Mesendoderm (in vitro differentiated cells): ENCODE data around the gene FBXO5.
"Not testable (repeated sequence)": the region's sequence is repeated elsewhere in the genome, so short reads cannot be mapped to it uniquely, and the experiment has no call there.

Experiments
- DNase-seq: peaks from one replicate; pipeline ENCODE4 v3.0.0; 2013
- H2AK5ac ChIP-seq: 2 replicates; pipeline ENCODE4 v1.6.1; 2013; ENCODE audit warnings: low read length, inconsistent platforms
- H2BK120ac ChIP-seq: 2 replicates; pipeline ENCODE4 v1.6.1; 2013; ENCODE audit warnings: low read depth, mild to moderate bottlenecking, low read length, moderate library complexity, mixed read lengths
- H2BK15ac ChIP-seq: replicated peaks from 2 replicates; pipeline ENCODE4 v1.6.1; 2013; ENCODE audit warnings: low read depth, mild to moderate bottlenecking, moderate library complexity
- H2BK5ac ChIP-seq: 2 replicates; pipeline ENCODE4 v1.6.1; 2013; ENCODE audit warnings: low read length, inconsistent platforms
- H3K18ac ChIP-seq: 2 replicates; pipeline ENCODE4 v1.6.1; 2013; ENCODE audit warnings: mild to moderate bottlenecking, low read length, mixed read lengths
- H3K23ac ChIP-seq: one replicate; pipeline ENCODE4 v1.6.1; 2013; ENCODE audit warnings: low read length
- H3K27ac ChIP-seq: 2 replicates; pipeline ENCODE4 v1.5.1; 2013; ENCODE audit warnings: low read depth, mild to moderate bottlenecking, inconsistent platforms, low read length, moderate library complexity
- H3K27me3 ChIP-seq: 2 replicates; pipeline ENCODE4 v1.6.1; 2013; ENCODE audit warnings: low read length, control low read depth, mild to moderate bottlenecking, inconsistent platforms; ENCODE audit not compliant: insufficient read depth, poor library complexity
- H3K36me3 ChIP-seq: 2 replicates; pipeline ENCODE4 v1.6.1; 2013; ENCODE audit warnings: low read length, inconsistent platforms; ENCODE audit not compliant: control insufficient read depth, insufficient read depth
- H3K4ac ChIP-seq: one replicate; pipeline ENCODE4 v1.6.1; 2013; ENCODE audit warnings: low read depth, mild to moderate bottlenecking, low read length, moderate library complexity
- H3K4me1 ChIP-seq: 2 replicates; pipeline ENCODE4 v1.6.1; 2013; ENCODE audit warnings: low read depth, low read length, inconsistent platforms; ENCODE audit not compliant: control insufficient read depth
- H3K4me2 ChIP-seq: 2 replicates; pipeline ENCODE4 v1.6.1; 2013; ENCODE audit warnings: low read length
- H3K4me3 ChIP-seq: 2 replicates; pipeline ENCODE4 v1.5.1; 2013; ENCODE audit warnings: mild to moderate bottlenecking, low read length
- H3K56ac ChIP-seq: one replicate; pipeline ENCODE4 v1.6.1; 2013; ENCODE audit warnings: low read length
- H3K79me1 ChIP-seq: 2 replicates; pipeline ENCODE4 v1.6.1; 2013; ENCODE audit warnings: low read length, inconsistent platforms
- H3K79me2 ChIP-seq: 2 replicates; pipeline ENCODE4 v1.6.1; 2013; ENCODE audit warnings: mild to moderate bottlenecking, low read length; ENCODE audit not compliant: control insufficient read depth, insufficient read depth
- H3K9ac ChIP-seq: 2 replicates; pipeline ENCODE4 v1.6.1; 2013; ENCODE audit warnings: low read length, inconsistent platforms
- H4K5ac ChIP-seq: one replicate; pipeline ENCODE4 v1.6.1; 2013; ENCODE audit warnings: low read length
- H4K8ac ChIP-seq: one replicate; pipeline ENCODE4 v1.6.1; 2013; ENCODE audit warnings: low read depth, mild to moderate bottlenecking, control low read depth, low read length, moderate library complexity
- WGBS: extraction: QIAGEN DNeasy Blood & Tissue Kit; methylation state at CpG from one replicate; pipeline ENCODE4 v1.1.7; 2013; ENCODE audit warnings: low lambda C conversion rate, missing lambda C conversion rate; ENCODE audit not compliant: insufficient coverage; ENCODE audit errors: extremely low coverage; 5-methylcytosine and 5-hydroxymethylcytosine counted together

The FBXO5 gene

DNA sequence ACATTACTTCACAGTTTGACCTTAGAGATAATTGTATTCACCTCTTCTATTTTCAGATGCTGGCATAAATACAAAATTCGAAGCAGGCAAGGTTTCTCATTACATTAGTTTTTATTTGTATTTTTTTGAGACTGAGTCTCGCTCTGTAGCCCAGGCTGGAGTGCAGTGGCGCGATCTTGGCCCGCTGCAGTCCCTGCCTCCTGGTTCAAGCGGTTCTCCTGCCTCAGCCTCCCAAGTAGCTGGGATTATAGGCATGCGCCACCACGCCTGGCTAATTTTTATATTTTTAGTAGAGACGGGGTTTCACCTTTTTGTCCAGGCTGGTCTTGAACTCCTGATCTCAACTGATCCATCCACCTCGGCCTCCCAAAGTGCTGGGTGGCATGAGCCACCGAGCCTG is 2.5 kb upstream of the FBXO5 start:
- H3K79me1 ChIP-seq, H3K4me3 ChIP-seq, H3K4me1 ChIP-seq, DNase-seq, H4K8ac ChIP-seq, H2BK15ac ChIP-seq, H2AK5ac ChIP-seq, H3K27me3 ChIP-seq, H2BK120ac ChIP-seq, H3K23ac ChIP-seq, H3K18ac ChIP-seq, H3K36me3 ChIP-seq, H4K5ac ChIP-seq, H3K27ac ChIP-seq, H2BK5ac ChIP-seq, H3K4ac ChIP-seq: not testable (repeated sequence)
- Histone ChIP-seq H3K9ac (peak overlapping the region; percentile 100), H3K79me2 (peaks cover 54% of the 10 kb centered on the region), H3K4me2 (peak overlapping the region; percentile 7), H3K56ac (peak overlapping the region; percentile 98)
- no CpG with 5 or more reads among the region's 11 CpGs for WGBS

DNA sequence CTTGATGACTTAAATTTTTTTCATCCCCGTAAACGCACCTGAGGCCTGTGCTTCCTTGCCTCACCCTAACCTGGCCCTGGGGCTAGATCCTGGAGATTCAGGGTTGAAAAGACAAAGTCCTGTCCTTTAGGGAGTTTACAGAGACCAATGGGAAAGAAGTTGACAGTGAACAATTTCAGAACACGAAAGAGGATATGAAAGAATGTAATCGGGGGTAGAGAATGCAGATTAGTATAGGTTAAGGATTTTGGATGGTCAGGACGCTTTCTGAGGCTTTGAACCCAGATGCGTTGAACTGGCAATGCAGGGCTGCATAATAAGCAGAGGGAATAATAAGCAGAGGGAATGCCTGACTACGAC is 1.7 kb upstream of the FBXO5 start:
- Histone ChIP-seq H3K79me1 (peaks cover 2% of the 10 kb centered on the region), H4K8ac (no peak overlapping the region), H3K27ac (peak overlapping the region; percentile 38), H3K4ac (no peak overlapping the region), H2BK120ac (peak overlapping the region; percentile 88), H3K4me1 (no peaks in the 10 kb centered on the region), H2AK5ac (no peak overlapping the region), H3K4me2 (peak overlapping the region; percentile 61), H3K36me3 (no peaks in the 10 kb centered on the region), H2BK5ac (no peak overlapping the region), H4K5ac (no peak overlapping the region), H3K9ac (peak overlapping the region; percentile 100), H3K18ac (peak overlapping the region; percentile 92), H3K27me3 (no peaks in the 10 kb centered on the region), H2BK15ac (no peak overlapping the region), H3K4me3 (peak overlapping the region; percentile 54), H3K56ac (peak overlapping the region; percentile 98), H3K23ac (no peak overlapping the region), H3K79me2 (peaks cover 58% of the 10 kb centered on the region)
- peak; percentile 45 for DNase-seq
- no CpG with 5 or more reads among the region's 7 CpGs for WGBS

GRCh38 chr6:152983637-152984512 is 1.0 kb upstream of the FBXO5 start:
- peaks cover 64% of the 10 kb centered on the region for H3K79me2 ChIP-seq
- no peak overlapping the region for H2AK5ac ChIP-seq
- peak overlapping the region; percentile 95 for H3K27ac ChIP-seq
- peak overlapping the region; percentile 98 for H3K56ac ChIP-seq
- no peaks in the 10 kb centered on the region for H3K36me3 ChIP-seq
- WGBS, result no CpG with 5 or more reads among the region's 38 CpGs
- H3K79me1 ChIP-seq, result peaks cover 2% of the 10 kb centered on the region
- peak overlapping the region; percentile 90 for H3K4me2 ChIP-seq
- peak overlapping the region; percentile 92 for H3K18ac ChIP-seq
- H3K27me3 ChIP-seq, result no peaks in the 10 kb centered on the region
- peak overlapping the region; percentile 85 for H2BK5ac ChIP-seq
- H2BK120ac ChIP-seq, result no peak overlapping the region
- H3K4ac ChIP-seq, result peak overlapping the region; percentile 98
- H3K4me3 ChIP-seq, result peak overlapping the region; percentile 96
- no peak overlapping the region for H4K8ac ChIP-seq
- H4K5ac ChIP-seq, result no peak overlapping the region
- peak overlapping the region; percentile 100 for H3K9ac ChIP-seq
- no peak overlapping the region for H2BK15ac ChIP-seq
- peaks cover 2% of the 10 kb centered on the region for H3K4me1 ChIP-seq
- peak; percentile 98 for DNase-seq
- H3K23ac ChIP-seq, result no peak overlapping the region

GRCh38 chr6:152981989-152982903 is 595 bp downstream of the FBXO5 start:
- Histone ChIP-seq H3K4ac (peak overlapping the region; percentile 95), H4K8ac (no peak overlapping the region), H3K27me3 (no peaks in the 10 kb centered on the region), H3K27ac (peak overlapping the region; percentile 82), H4K5ac (no peak overlapping the region), H3K4me1 (peaks cover 2% of the 10 kb centered on the region), H3K18ac (peak overlapping the region; percentile 72), H2BK15ac (peak overlapping the region; percentile 46), H3K79me1 (peaks cover 2% of the 10 kb centered on the region), H3K56ac (peak overlapping the region; percentile 96), H3K4me3 (peak overlapping the region; percentile 65), H2AK5ac (no peak overlapping the region), H3K79me2 (peaks cover 80% of the 10 kb centered on the region), H3K23ac (peak overlapping the region; percentile 15), H2BK5ac (peak overlapping the region; percentile 57), H2BK120ac (peak overlapping the region; percentile 75), H3K36me3 (no peaks in the 10 kb centered on the region), H3K4me2 (peak overlapping the region; percentile 29), H3K9ac (peak overlapping the region; percentile 94)
- peak; percentile 16 for DNase-seq
- WGBS, result no CpG with 5 or more reads among the region's 71 CpGs

GRCh38 chr6:152981219-152981618 is 1.6 kb downstream of the FBXO5 start:
- Histone ChIP-seq H3K4me2 (peak overlapping the region; percentile 43), H2BK15ac (no peak overlapping the region), H3K27ac (no peak overlapping the region), H2BK120ac (no peak overlapping the region), H2AK5ac (no peak overlapping the region), H3K23ac (no peak overlapping the region), H3K27me3 (no peaks in the 10 kb centered on the region), H3K79me1 (peaks cover under 1% of the 10 kb centered on the region), H3K4me3 (peak overlapping the region; percentile 60), H3K56ac (peak overlapping the region; percentile 53), H4K8ac (no peak overlapping the region), H4K5ac (no peak overlapping the region), H2BK5ac (no peak overlapping the region), H3K79me2 (peaks cover 82% of the 10 kb centered on the region), H3K36me3 (peaks cover 2% of the 10 kb centered on the region), H3K9ac (peak overlapping the region; percentile 80), H3K18ac (no peak overlapping the region), H3K4me1 (peaks cover 2% of the 10 kb centered on the region), H3K4ac (no peak overlapping the region)
- no peak for DNase-seq
- no CpG with 5 or more reads among the region's 2 CpGs for WGBS
